Articular chondrocyte of knee joint (primary cell): Measurements from ENCODE around the gene TYMP. TPM values are rescaled to one million over a fixed set of nuclear protein-coding genes. Genes with fewer than 3 reads are reported as not detected.

Experiments used
- total RNA-seq: library from RNA; depleted of rRNA; stranded (reverse); fragments of >200 nt; gene quantifications from 2 replicates; pipeline ENCODE4 v1.2.3, GENCODE V29; 2012

The TYMP gene, protein sequence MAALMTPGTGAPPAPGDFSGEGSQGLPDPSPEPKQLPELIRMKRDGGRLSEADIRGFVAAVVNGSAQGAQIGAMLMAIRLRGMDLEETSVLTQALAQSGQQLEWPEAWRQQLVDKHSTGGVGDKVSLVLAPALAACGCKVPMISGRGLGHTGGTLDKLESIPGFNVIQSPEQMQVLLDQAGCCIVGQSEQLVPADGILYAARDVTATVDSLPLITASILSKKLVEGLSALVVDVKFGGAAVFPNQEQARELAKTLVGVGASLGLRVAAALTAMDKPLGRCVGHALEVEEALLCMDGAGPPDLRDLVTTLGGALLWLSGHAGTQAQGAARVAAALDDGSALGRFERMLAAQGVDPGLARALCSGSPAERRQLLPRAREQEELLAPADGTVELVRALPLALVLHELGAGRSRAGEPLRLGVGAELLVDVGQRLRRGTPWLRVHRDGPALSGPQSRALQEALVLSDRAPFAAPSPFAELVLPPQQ
- 50.7 and 69.0 TPM in 2 replicates for total RNA-seq

DNA sequence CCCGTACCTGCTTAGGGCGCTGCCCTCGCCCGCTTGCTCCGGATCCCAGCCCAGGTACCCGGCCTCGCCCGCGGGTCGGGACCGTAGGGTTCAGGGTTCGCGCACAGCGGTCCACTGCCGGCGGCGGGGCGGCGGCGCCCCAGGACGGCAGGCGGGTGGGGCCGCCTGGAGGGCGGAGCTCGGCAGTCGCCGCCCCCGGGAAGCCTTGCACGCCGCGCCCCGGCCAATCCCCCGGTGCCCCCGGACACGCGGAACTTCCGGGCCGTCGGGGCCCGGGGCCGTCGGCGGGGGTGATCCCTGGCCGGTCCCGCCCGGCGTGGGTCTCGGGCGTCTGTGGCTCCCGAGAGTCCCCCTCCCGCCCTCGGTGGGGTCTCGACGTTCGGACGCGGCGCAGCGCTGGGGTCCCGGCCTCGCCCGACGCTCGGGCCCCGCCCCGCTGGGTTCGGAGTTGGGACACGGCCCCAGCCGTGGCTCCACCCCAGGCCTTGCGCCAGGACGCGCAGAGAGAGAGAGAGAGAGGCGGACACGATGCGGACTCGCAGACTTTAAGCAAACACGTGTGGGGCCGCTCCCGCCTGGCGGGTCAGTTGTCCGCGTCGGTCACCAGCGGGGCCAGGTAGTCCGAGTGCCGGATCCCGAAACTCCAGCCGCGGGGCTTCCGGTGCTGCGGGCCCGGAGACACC is at the start of gene TYMP:
Gene TYMP (minus strand): TSS at position 116 of the 683 bp plus-strand sequence. CDS start 303 bp downstream, outside the sequence.

DNA sequence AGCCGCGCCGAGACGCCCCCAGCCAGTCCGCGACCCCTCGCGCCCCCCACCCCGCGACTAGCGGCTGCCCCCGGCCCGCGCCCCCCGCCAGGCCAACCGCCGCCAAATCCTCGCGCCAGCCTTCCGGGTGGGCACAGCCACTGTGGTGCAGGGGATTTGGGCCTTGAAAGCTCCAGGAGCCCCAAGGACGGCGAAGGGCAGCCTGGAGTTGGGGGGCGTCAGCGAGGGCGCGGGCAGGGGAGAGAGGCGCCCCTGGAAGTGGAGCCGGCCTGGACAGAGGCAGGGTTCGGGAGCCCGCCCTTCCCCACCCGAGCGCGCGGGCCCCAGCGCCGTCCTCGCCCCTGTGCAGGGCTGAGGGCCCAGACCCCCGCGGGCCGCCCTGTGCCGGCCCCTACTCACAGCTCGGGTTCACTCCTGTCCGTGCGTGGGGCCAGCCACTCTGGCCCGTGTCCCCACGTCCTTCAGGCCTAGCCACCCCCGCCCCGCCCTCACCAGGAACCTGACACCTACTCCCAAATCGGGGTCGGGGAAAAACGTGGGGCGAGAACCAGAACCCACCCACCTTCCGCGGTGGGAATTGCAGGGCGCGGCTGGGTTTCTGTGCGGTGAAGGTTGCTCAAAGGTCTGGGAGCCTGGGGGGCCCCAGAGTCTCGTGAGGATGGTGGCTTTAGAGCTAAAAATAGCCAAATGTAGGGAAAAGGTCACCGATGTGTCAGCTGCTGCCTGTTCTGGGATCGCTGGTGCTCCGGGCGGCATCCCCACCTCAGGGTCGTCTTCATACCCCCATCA is 48.4 kb upstream of the TYMP start, which contains the start of gene CPT1B:
Gene CPT1B (minus strand): TSS at position 441 of the 789 bp plus-strand sequence. CDS start 512 bp downstream, outside the sequence.

DNA sequence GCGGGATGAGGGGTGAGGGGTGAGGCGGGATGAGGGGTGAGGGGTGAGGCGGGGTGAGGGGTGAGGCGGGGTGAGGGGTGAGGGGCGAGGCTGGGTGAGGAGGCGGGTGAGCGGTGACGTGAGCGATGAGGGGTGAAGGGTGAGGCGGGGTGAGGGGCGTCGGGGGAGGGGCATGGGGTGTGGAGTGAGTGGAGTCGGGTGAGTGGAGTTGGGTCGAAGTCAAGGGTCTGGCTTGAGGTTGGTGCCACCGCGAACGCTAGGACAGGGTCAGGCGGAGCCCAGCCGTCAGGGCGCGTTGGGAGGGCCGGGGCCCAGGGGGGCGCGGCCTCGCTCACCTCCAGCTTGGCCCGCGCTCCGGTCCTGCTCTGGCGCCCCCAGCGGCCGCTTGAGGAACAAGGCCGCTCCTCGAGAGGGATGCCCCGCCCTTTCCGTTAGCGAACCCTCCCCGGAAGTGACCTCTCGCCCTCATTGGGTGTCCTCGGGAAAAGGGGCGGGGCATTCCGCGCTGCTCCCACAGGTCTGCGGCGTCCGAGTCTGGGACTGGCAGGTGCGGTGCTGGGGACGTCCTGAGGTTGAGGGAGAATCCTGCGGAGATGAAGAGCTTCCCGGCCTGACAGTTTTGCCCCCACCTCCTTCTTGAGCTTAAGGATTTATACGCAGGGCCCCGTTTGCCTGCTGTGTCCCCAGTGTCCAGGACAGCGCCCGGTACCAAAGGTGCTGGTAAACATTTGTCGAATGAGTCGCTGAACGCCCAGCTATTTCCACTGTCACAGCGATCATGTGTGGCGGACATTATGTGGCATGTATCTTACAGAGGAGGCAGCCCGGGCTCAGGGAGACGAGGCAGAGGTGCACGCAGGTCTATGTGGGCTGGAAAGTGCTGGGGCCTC is 33.0 kb upstream of the TYMP start, which contains the start of gene SYCE3:
Gene SYCE3 (minus strand): TSS at position 397 of the 890 bp plus-strand sequence. CDS start 6,514 bp downstream, outside the sequence.

DNA sequence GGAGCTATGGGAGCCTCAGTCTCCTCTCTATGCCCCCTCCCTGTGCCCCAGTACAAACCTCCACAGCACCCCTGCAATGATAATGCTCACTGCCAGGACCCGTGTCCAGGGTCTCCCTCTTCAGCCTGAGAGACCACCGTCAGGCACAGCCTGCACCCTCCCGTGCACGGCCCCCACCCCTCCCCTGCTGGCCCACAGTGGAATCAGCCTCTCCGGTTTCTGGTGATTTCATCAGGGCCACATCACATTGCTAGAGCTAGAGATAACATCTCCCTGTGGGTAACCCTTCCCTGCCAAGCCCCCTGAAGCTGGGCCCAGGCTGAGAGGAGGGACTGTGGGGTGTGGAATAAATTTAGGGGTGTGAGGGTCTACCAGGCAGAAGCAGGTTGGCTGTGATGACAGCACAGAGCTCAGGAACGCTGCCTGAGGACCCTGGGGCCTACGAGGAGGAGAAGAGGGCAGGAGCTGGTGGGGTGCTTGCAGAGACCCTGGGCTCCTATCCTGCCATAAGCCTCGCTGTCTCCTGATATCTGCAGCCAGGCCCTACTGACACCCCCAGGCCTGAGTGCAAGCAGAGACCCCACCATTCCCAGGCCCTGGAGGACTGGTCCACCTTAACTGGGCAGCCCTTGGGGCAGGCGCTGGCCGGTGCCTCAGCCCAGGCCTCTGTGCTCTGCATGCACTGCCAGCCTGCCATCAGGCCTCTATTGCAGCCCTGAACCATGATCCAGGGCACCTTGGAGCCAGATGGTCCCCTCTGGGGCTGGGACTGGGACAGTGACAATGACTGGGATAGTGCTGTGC is 15.9 kb upstream of the TYMP start, which contains the start of gene KLHDC7B:
Gene KLHDC7B (plus strand): TSS at position 378 of the 804 bp plus-strand sequence. CDS start 345 bp downstream, at position 723.

DNA sequence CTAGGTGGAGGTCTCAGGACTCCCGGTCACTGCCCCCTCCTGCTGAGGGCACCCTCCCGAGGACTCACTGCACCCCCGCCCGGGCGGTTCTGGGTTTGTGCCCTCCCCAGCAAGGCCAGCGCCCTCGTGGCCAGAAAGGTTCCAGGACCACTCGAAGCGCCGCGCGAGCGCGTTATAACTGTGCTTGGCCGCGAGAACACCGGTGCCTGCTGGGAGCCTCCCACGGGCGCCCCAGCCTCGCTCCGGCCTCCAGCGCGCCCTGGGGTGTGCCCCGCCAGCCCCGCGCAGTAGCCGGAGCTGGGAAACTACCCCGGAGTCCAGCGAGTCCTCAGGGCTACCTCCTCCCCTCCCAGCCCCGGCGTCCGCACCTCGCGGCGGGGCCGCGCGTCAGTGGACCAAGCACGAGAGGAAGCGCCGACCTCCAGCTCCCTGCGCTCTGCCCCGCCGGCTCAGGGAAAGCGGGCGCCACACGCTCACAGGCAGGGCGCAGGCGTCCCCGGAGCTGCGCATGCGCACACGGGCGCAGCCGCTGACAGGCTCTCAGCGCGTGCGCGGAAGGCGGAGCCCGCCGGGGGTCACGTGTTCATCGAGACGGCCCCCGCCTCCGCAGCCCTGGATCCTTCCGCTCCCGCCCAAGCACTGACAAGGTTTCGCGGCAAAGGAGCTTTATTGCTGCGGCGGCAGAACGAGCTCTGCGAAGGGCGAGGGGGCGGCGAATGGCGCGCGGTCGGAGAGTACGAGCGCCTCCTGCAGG is 4.5 kb downstream of the TYMP start, which contains the start of gene SCO2:
Gene SCO2 (minus strand): TSS at position 495 of the 754 bp plus-strand sequence. CDS start 1,187 bp downstream, outside the sequence.

DNA sequence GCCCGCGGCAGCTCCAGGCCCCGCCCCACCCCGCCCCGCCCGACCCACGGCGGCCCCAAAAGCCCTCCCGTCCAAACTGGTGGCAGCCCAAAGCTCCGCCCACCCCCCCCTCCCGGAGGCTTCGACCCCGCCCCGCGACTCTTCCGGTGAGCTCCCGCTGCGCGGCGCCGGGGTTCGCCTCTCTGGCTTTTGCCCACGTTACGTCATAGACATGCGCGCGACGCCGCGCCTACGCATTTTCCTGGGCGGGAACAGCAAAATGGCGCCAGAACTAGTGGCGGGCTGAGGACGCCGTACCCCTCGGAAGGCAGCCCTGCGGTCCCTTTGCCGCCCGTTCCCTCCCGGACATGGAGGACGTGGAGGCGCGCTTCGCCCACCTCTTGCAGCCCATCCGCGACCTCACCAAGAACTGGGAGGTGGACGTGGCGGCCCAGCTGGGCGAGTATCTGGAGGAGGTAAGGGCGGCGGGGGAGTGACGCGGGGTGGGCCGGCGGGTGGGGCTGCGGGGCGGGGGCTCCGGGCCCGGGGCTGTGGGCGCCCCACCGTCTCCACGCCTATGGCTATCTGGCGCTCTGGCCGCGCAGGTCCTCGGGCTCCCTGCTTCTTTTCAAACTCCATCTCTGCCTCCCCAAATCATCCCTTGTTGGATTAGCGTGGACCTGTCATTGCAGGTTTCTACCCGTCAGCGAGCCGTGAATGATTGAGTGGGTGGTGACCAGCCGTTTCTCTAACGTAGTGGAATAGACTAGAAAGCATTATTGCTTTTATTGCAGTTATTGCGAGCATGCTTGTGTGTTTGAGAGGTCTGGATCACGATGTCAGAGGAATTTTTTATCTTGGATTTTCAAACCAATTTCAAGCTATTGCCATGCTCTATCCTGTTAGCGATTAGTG is 21.6 kb downstream of the TYMP start, which contains the start of gene NCAPH2:
Gene NCAPH2 (plus strand): TSS at position 234 of the 894 bp plus-strand sequence. CDS start 114 bp downstream, at position 348.

DNA sequence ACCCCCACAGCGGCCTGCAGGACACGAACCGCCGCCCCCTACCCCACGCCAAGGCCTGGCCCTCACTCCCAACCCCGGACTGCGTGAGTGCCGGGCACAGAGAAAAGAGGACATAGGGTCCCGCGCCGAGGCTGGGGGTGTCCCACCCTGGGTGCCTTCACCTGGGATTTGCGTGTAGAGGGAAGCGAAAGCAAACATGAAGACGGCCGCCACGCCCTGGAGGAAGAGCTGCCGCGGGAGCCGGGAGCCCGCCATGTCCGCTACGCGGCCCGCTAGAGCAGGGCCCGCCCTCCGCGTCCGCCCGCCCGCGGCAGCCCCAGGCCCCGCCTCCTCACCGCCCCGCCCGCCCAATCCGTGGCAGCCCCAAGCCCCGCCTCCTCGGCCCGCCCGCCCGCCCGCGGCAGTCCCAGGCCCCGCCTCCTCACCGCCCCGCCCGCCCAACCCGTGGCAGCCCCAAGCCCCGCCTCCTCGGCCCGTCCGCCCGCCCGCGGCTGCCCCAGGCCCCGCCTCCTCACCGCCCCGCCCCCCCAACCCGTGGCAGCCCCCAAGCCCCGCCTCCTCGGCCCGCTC is 22.3 kb downstream of the TYMP start, which contains the start of gene LMF2:
Gene LMF2 (minus strand): TSS at position 282 of the 570 bp plus-strand sequence. CDS start 27 bp downstream, at position 255.

DNA sequence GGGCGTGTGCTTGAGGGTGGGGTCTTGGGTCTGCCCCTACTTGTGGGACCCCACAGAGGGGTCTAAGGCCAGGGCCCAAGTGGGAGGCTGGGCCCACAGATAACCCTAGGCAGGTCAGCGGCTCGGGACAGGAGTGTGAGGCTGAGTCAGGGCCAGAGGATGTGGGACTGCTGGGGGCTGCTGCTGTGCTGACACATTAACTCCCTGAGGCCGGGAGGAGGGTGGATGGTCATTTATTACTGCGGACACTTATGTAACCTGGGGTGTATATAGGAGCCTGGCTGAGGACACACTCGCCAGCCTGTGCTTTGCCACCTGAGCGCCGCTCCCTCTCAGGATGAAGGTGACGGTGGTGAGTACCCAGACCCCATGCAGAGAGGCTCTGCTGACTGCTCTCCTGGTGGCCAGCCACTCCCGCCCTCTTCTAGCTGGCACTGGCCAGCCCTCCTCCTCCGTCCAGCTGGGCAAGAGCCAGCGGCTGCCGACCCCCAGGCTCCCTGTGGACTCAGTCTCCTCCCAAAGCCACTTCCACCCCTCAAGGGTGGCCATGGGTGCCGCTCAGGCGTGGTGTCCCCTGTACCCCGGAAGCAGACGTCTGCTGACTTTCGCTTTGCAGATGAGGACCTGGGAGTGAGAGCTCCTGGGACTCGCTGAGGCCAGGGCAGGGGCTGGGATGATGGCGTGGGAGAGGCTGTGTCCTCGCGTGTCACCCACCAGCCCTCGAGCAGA is 43.1 kb downstream of the TYMP start, which contains the start of gene MIOX:
Gene MIOX (plus strand): TSS at position 299 of the 729 bp plus-strand sequence. CDS start 39 bp downstream, at position 338.

DNA sequence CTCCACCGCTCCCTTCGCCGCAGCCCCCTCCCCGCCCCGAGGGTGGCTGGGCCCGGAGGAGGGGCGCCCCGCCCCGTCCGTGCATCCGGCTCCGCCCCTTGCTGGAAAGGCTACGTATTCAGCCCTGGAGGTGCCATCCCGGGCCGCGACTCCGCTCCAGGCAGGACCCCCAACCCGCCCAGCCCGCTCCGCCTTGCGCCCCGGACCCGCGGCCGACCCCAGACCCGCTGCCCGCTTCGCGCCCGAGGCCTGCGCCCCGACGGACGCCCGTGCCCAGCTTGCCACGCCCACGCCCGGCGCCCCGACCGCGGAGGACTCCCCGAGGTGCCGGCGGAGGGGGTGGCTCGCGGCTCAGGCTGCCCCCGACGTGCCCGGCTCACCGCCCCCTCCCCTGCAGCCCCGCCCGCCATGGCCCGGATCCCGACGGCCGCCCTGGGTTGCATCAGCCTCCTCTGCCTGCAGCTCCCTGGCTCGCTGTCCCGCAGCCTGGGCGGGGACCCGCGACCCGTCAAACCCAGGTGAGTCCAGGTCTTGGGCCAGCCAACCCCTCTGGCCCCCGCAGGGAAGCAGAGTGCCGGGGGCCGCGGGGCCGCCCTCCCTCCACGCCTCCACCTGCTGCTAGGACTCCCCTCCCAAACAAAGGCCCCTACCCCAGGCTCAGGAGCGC is 48.2 kb downstream of the TYMP start, which contains the start of gene ADM2:
Gene ADM2 (plus strand): TSS at position 104 of the 667 bp plus-strand sequence. CDS start 305 bp downstream, at position 409.

Other genes with a start within 250 kb of the TYMP start
- gene PLXNB2, start 222.4 kb downstream of the TYMP start, total RNA-seq: 179 and 192 TPM in 2 replicates
- gene DENND6B, start 203.0 kb downstream of the TYMP start, total RNA-seq: 3.7 and 4.4 TPM in 2 replicates
- 25.7 and 36.8 TPM in 2 replicates for gene PPP6R2, start 186.7 kb downstream of the TYMP start, total RNA-seq
- gene SBF1, start 55.0 kb downstream of the TYMP start, total RNA-seq: 46.3 and 52.2 TPM in 2 replicates
- gene ADM2, start 48.5 kb downstream of the TYMP start, total RNA-seq: 3.0 and 4.4 TPM in 2 replicates
- gene MIOX, start 43.2 kb downstream of the TYMP start, total RNA-seq: not detected in 2 replicates
- gene LMF2, start 22.3 kb downstream of the TYMP start, total RNA-seq: 40.6 and 46.5 TPM in 2 replicates
- 23.5 and 26.5 TPM in 2 replicates for gene NCAPH2, start 21.8 kb downstream of the TYMP start, total RNA-seq
- 2.5 TPM in 2 replicates for gene SCO2, start 4.4 kb downstream of the TYMP start, total RNA-seq
- 0.11 and 0.13 TPM in 2 replicates for gene KLHDC7B, start 15.9 kb upstream of the TYMP start, total RNA-seq
- not detected in 2 replicates for gene SYCE3, start 32.9 kb upstream of the TYMP start, total RNA-seq
- gene CPT1B, start 48.4 kb upstream of the TYMP start, total RNA-seq: 2.4 TPM in 2 replicates
- 21.5 and 26.7 TPM in 2 replicates for gene CHKB, start 52.8 kb upstream of the TYMP start, total RNA-seq
- 0.86 and 1.0 TPM in 2 replicates for gene MAPK8IP2, start 70.8 kb upstream of the TYMP start, total RNA-seq
- gene ARSA, start 98.1 kb upstream of the TYMP start, total RNA-seq: 28.0 and 30.6 TPM in 2 replicates
- gene SHANK3, start 142.8 kb upstream of the TYMP start, total RNA-seq: 0.39 and 0.54 TPM in 2 replicates
- gene ACR, start 208.2 kb upstream of the TYMP start, total RNA-seq: not detected in 2 replicates